GM21423 (cell line): ENCODE results near the gene EFCAB6.

Experiments
- ATAC-seq: cut with Tn5 transposase; IDR thresholded peaks from one replicate; pipeline ENCODE4 v1.9.1; 2021; ENCODE audit warnings: mild to moderate bottlenecking, moderate library complexity; ENCODE audit not compliant: unreplicated experiment

The EFCAB6 gene

GRCh38 chr22:43642319-43643206 lies 169.5 kb downstream of the EFCAB6 start:
- no peak for ATAC-seq

GRCh38 chr22:43639228-43639948 lies 172.7 kb downstream of the EFCAB6 start:
- ATAC-seq, result no peak

GRCh38 chr22:43637275-43638260 lies 174.5 kb downstream of the EFCAB6 start:
- no peak for ATAC-seq

- no peak for ATAC-seq
Measured at GRCh38 chr22:43636086-43636485, 176.0 kb downstream of the EFCAB6 start.

GRCh38 chr22:43635101-43635500 lies 177.0 kb downstream of the EFCAB6 start:
- no peak for ATAC-seq

- ATAC-seq, result no peak
Measured at GRCh38 chr22:43634316-43634715, 177.8 kb downstream of the EFCAB6 start.

GRCh38 chr22:43633631-43634285 lies 178.3 kb downstream of the EFCAB6 start:
- ATAC-seq, result no peak

GRCh38 chr22:43631846-43632245 lies 180.3 kb downstream of the EFCAB6 start:
- no peak for ATAC-seq

GRCh38 chr22:43631201-43631600 lies 180.9 kb downstream of the EFCAB6 start:
- no peak for ATAC-seq

GRCh38 chr22:43630451-43630850 lies 181.7 kb downstream of the EFCAB6 start:
- ATAC-seq, result no peak

GRCh38 chr22:43628250-43628649 lies 183.9 kb downstream of the EFCAB6 start:
- ATAC-seq, result no peak

GRCh38 chr22:43627485-43628213 lies 184.5 kb downstream of the EFCAB6 start:
- ATAC-seq, result no peak

- no peak for ATAC-seq
Measured at GRCh38 chr22:43625242-43625641, 186.9 kb downstream of the EFCAB6 start.

GRCh38 chr22:43624144-43624998 lies 187.7 kb downstream of the EFCAB6 start:
- ATAC-seq, result no peak

GRCh38 chr22:43622886-43623285 lies 189.2 kb downstream of the EFCAB6 start:
- no peak for ATAC-seq

GRCh38 chr22:43620197-43620596 lies 191.9 kb downstream of the EFCAB6 start:
- no peak for ATAC-seq

- no peak for ATAC-seq
Measured at GRCh38 chr22:43618517-43618916, 193.6 kb downstream of the EFCAB6 start.

GRCh38 chr22:43616645-43617044 lies 195.5 kb downstream of the EFCAB6 start:
- no peak for ATAC-seq

GRCh38 chr22:43600265-43600664 lies 211.8 kb downstream of the EFCAB6 start:
- ATAC-seq, result no peak
